BE2C (cell line): ENCODE measurements around the gene PPFIA1.

Experiments used
- DNase-seq: peaks from one replicate; pipeline ENCODE4 v3.0.0-alpha.2; 2020
- H3K27me3 ChIP-seq: fragments of 250-450 bp; sonication (Bioruptor Pico); 2 replicates; pipeline ENCODE4 v1.5.1; 2020; ENCODE audit warnings: mild to moderate bottlenecking
- H3K36me3 ChIP-seq: fragments of 250-450 bp; sonication (Bioruptor Pico); 2 replicates; pipeline ENCODE4 v1.5.1; 2020; ENCODE audit warnings: mild to moderate bottlenecking
- H3K4me1 ChIP-seq: fragments of 250-450 bp; sonication (Bioruptor Pico); 2 replicates; pipeline ENCODE4 v1.5.1; 2020
- H3K4me3 ChIP-seq: 2 replicates; pipeline ENCODE4 v1.5.1; 2011; ENCODE audit warnings: low read depth, low read length
- H3K9me3 ChIP-seq: fragments of 250-450 bp; sonication (Bioruptor Pico); 2 replicates; pipeline ENCODE4 v1.5.1; 2020
- CTCF ChIP-seq: IDR thresholded peaks from 2 replicates; pipeline ENCODE4 v1.5.1; 2012; ENCODE audit warnings: mild to moderate bottlenecking, low read depth, low read length

Gene PPFIA1

GRCh38 chr11:70312401-70313357 is 42.2 kb downstream of the PPFIA1 start:
- 0 out of 2 replicates have a peak, but pooled peaks cover 3% of the 10 kb centered on the region for H3K27me3 ChIP-seq
- H3K9me3 ChIP-seq = no peaks in the 10 kb centered on the region
- DNase-seq = no peak
- H3K36me3 ChIP-seq = peaks cover 3% of the 10 kb centered on the region; the same call in 1 of the 2 replicates
- no peaks in the 10 kb centered on the region for H3K4me1 ChIP-seq
- H3K4me3 ChIP-seq = no peak overlapping the region
- TF ChIP-seq CTCF = no peak

GRCh38 chr11:70313945-70314344 is 43.5 kb downstream of the PPFIA1 start:
- no peak for TF ChIP-seq CTCF
- H3K36me3 ChIP-seq = no peaks in the 10 kb centered on the region
- DNase-seq = no peak

GRCh38 chr11:70314730-70315129 is 44.2 kb downstream of the PPFIA1 start:
- Histone ChIP-seq H3K27me3 (0 out of 2 replicates have a peak, but pooled peaks cover 3% of the 10 kb centered on the region), H3K36me3 (peaks cover 3% of the 10 kb centered on the region), H3K4me3 (no peak overlapping the region), H3K9me3 (no peaks in the 10 kb centered on the region), H3K4me1 (no peaks in the 10 kb centered on the region)
- TF ChIP-seq CTCF = no peak
- peak; percentile 24 for DNase-seq

More at GRCh38 chr11:70313945-70314344, 43.5 kb downstream of the PPFIA1 start:
- no peaks in the 10 kb centered on the region for H3K9me3 ChIP-seq
- H3K4me1 ChIP-seq = no peaks in the 10 kb centered on the region
- no peak overlapping the region for H3K4me3 ChIP-seq
- H3K27me3 ChIP-seq = 0 out of 2 replicates have a peak, but pooled peaks cover 3% of the 10 kb centered on the region

GRCh38 chr11:70315716-70316115 is 45.2 kb downstream of the PPFIA1 start:
- TF ChIP-seq CTCF = no peak
- 0 out of 2 replicates have a peak, but pooled peaks cover 3% of the 10 kb centered on the region for H3K27me3 ChIP-seq
- no peaks in the 10 kb centered on the region for H3K9me3 ChIP-seq
- peaks cover 9% of the 10 kb centered on the region for H3K36me3 ChIP-seq
- DNase-seq = no peak
- no peaks in the 10 kb centered on the region for H3K4me1 ChIP-seq
- H3K4me3 ChIP-seq = no peak overlapping the region

- DNase-seq = no peak
- no peaks in the 10 kb centered on the region for H3K4me1 ChIP-seq
- H3K9me3 ChIP-seq = no peaks in the 10 kb centered on the region
- peaks cover 15% of the 10 kb centered on the region for H3K36me3 ChIP-seq
- 0 out of 2 replicates have a peak, but pooled peaks cover 3% of the 10 kb centered on the region for H3K27me3 ChIP-seq
- no peak overlapping the region for H3K4me3 ChIP-seq
- TF ChIP-seq CTCF = no peak
These were observed 47.3 kb downstream of the PPFIA1 start for GRCh38 chr11:70317581-70318305.
